ENCODE measurements around the gene NEB.
"Not testable (repeated sequence)": the region's sequence is repeated elsewhere in the genome, so short reads cannot be mapped to it uniquely, and the experiment has no call there.

The NEB gene

GRCh38 chr2:151644580-151644979 lies 89.7 kb downstream of the NEB start:
- no peak for DNase-seq

- not testable (repeated sequence) for DNase-seq
Observed at GRCh38 chr2:151641895-151642294, 92.4 kb downstream of the NEB start.

GRCh38 chr2:151640087-151640486 lies 94.2 kb downstream of the NEB start:
- no peak for DNase-seq

- DNase-seq: no peak
Observed at GRCh38 chr2:151638990-151639389, 95.3 kb downstream of the NEB start.

GRCh38 chr2:151638191-151638933 lies 95.9 kb downstream of the NEB start:
- DNase-seq: no peak

GRCh38 chr2:151637271-151637781 lies 97.0 kb downstream of the NEB start:
- no peak for DNase-seq

- no peak for DNase-seq
Observed at GRCh38 chr2:151634736-151635467, 99.4 kb downstream of the NEB start.

GRCh38 chr2:151632993-151633565 lies 101.2 kb downstream of the NEB start:
- DNase-seq: no peak

GRCh38 chr2:151630372-151630771 lies 103.9 kb downstream of the NEB start:
- DNase-seq: no peak

GRCh38 chr2:151627353-151627752 lies 106.9 kb downstream of the NEB start:
- no peak for DNase-seq

GRCh38 chr2:151624271-151624670 lies 110.0 kb downstream of the NEB start:
- no peak for DNase-seq

- no peak for DNase-seq
Observed at GRCh38 chr2:151623631-151624030, 110.6 kb downstream of the NEB start.

- DNase-seq: no peak
Observed at GRCh38 chr2:151620761-151621160, 113.5 kb downstream of the NEB start.

GRCh38 chr2:151619337-151619989 lies 114.8 kb downstream of the NEB start:
- no peak for DNase-seq

- no peak for DNase-seq
Observed at GRCh38 chr2:151616760-151617339, 117.4 kb downstream of the NEB start.

- no peak for DNase-seq
Observed at GRCh38 chr2:151614606-151615306, 119.5 kb downstream of the NEB start.

GRCh38 chr2:151614159-151614558 lies 120.1 kb downstream of the NEB start:
- DNase-seq: no peak

GRCh38 chr2:151611351-151611750 lies 122.9 kb downstream of the NEB start:
- no peak for DNase-seq

GRCh38 chr2:151610310-151610709 lies 124.0 kb downstream of the NEB start:
- no peak for DNase-seq

- no peak for DNase-seq
Observed at GRCh38 chr2:151609705-151610104, 124.6 kb downstream of the NEB start.

GRCh38 chr2:151607459-151608424 lies 126.5 kb downstream of the NEB start:
- DNase-seq: not testable (repeated sequence)

Measured in NCI-H446 treated with DMSO at 0.1 percent for 48 hours (cell line).